AG10803 (cell line): Measurements from ENCODE around the gene CCL8.
A peak's percentile ranks its signal among the peaks of the same experiment; 100 is the strongest.
"Not testable (repeated sequence)": the region's sequence is repeated elsewhere in the genome, so short reads cannot be mapped to it uniquely, and the experiment has no call there.

Source experiments
- DNase-seq: peaks from one replicate; pipeline ENCODE4 v3.0.0; 2010; ENCODE audit warnings: low read depth
- H3K4me3 ChIP-seq: 2 replicates; pipeline ENCODE4 v1.5.1; 2011; ENCODE audit warnings: mild to moderate bottlenecking, low read length, control low read depth
- CTCF ChIP-seq: conservative IDR thresholded peaks from 2 replicates; pipeline ENCODE4 v1.5.1; 2011; ENCODE audit warnings: mild to moderate bottlenecking, low read length, control low read depth, inconsistent platforms

CCL8 gene

GRCh38 chr17:34312080-34312479 lies 7.2 kb upstream of the CCL8 start:
- DNase-seq = peak; percentile 82
- TF ChIP-seq CTCF = no peak
- H3K4me3 ChIP-seq = no peak overlapping the region

- TF ChIP-seq CTCF = no peak
- H3K4me3 ChIP-seq = no peak overlapping the region
- peak; percentile 89 for DNase-seq
Observed at GRCh38 chr17:34313164-34313563, 6.1 kb upstream of the CCL8 start.

GRCh38 chr17:34314279-34314678 lies 5.0 kb upstream of the CCL8 start:
- TF ChIP-seq CTCF = no peak
- peak; percentile 92 for DNase-seq
- no peak overlapping the region for H3K4me3 ChIP-seq

GRCh38 chr17:34318474-34318873 lies 761 bp upstream of the CCL8 start:
- no peak for TF ChIP-seq CTCF
- no peak overlapping the region for H3K4me3 ChIP-seq
- DNase-seq = no peak

- TF ChIP-seq CTCF = no peak
- no peak overlapping the region for H3K4me3 ChIP-seq
- DNase-seq = no peak
Observed at GRCh38 chr17:34321964-34322363, 2.7 kb downstream of the CCL8 start.

GRCh38 chr17:34327580-34327979 lies 8.3 kb downstream of the CCL8 start:
- peak; percentile 64 for DNase-seq
- H3K4me3 ChIP-seq = not testable (repeated sequence)

GRCh38 chr17:34337701-34338100 lies 18.5 kb downstream of the CCL8 start:
- no peak overlapping the region for H3K4me3 ChIP-seq
- DNase-seq = no peak
- no peak for TF ChIP-seq CTCF

GRCh38 chr17:34339138-34339770 lies 20.0 kb downstream of the CCL8 start:
- no peak for DNase-seq
- no peak for TF ChIP-seq CTCF
- no peak overlapping the region for H3K4me3 ChIP-seq
